Rectal smooth muscle tissue (tissue), 1 donor: Measurements from ENCODE around the gene CAMSAP1.
A peak's percentile ranks its signal among the peaks of the same experiment; 100 is the strongest.
"Not testable (repeated sequence)": the region's sequence is repeated elsewhere in the genome, so short reads cannot be mapped to it uniquely, and the experiment has no call there.

Source experiments
- H3K27ac ChIP-seq: one replicate; pipeline ENCODE4 v1.7.0; 2013; ENCODE audit warnings: low read depth, low read length, inconsistent platforms
- H3K27me3 ChIP-seq: one replicate; pipeline ENCODE4 v1.7.0; 2013; ENCODE audit warnings: low read length; ENCODE audit not compliant: control insufficient read depth, insufficient read depth
- H3K36me3 ChIP-seq: one replicate; pipeline ENCODE4 v1.7.0; 2013; ENCODE audit warnings: low read length; ENCODE audit not compliant: control insufficient read depth, insufficient read depth
- H3K4me1 ChIP-seq: one replicate; pipeline ENCODE4 v1.7.0; 2013; ENCODE audit warnings: low read length; ENCODE audit not compliant: control insufficient read depth, insufficient read depth
- H3K4me3 ChIP-seq: one replicate; pipeline ENCODE4 v1.7.0; 2013; ENCODE audit warnings: low read length
- H3K9ac ChIP-seq: one replicate; pipeline ENCODE4 v1.7.0; 2013; ENCODE audit warnings: low read length

Gene CAMSAP1, protein sequence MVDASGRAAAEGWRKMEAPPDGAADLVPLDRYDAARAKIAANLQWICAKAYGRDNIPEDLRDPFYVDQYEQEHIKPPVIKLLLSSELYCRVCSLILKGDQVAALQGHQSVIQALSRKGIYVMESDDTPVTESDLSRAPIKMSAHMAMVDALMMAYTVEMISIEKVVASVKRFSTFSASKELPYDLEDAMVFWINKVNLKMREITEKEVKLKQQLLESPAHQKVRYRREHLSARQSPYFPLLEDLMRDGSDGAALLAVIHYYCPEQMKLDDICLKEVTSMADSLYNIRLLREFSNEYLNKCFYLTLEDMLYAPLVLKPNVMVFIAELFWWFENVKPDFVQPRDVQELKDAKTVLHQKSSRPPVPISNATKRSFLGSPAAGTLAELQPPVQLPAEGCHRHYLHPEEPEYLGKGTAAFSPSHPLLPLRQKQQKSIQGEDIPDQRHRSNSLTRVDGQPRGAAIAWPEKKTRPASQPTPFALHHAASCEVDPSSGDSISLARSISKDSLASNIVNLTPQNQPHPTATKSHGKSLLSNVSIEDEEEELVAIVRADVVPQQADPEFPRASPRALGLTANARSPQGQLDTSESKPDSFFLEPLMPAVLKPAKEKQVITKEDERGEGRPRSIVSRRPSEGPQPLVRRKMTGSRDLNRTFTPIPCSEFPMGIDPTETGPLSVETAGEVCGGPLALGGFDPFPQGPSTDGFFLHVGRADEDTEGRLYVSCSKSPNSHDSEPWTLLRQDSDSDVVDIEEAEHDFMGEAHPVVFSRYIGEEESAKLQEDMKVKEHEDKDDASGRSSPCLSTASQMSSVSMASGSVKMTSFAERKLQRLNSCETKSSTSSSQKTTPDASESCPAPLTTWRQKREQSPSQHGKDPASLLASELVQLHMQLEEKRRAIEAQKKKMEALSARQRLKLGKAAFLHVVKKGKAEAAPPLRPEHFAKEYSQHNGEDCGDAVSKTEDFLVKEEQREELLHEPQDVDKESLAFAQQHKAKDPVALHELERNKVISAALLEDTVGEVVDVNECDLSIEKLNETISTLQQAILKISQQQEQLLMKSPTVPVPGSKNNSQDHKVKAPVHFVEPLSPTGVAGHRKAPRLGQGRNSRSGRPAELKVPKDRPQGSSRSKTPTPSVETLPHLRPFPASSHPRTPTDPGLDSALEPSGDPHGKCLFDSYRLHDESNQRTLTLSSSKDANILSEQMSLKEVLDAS (N-terminal part only)

DNA sequence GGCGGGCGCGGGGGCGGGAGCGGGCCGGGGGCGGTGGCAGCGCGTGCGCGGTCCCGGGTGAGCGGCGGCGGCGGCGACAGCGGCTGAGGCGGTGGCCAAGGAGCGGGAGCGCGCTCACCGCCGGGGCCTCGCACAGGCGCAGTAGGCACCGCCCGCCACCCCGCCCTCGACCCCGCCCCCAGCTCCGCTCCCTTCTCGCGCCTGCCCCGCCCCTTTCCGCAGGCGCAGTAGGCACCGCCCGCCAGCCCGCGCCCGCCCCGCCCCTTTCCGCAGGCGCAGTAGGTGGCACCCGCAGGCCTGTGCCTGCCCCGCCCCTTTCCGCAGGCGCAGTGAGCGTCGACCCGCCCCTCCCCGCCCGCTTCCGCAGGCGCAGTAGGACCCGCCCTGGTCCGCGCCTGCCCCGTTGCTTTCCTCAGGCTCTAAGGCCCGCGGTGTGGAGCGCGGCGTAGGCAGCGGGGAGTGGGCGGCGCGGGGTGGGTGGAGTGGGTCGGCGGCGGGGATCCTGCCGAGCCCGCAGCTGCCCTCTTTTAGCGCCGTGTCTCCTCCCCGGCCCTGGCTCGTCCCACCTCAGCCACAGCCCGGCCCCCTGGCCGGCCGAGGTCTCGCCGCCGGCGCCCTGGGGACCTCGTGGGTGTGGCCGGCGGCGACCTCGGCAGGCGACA lies at the start of gene CAMSAP1:
Gene CAMSAP1, minus strand, starts transcription at position 116 of the 662 bp plus-strand sequence. CDS start 387 bp downstream, outside the sequence.
- no peak within 1 kb of the TSS for H3K9ac ChIP-seq
- peaks cover 12% of the 10 kb centered on the region for H3K36me3 ChIP-seq
- no peaks in the 10 kb centered on the region for H3K27me3 ChIP-seq
- H3K4me3 ChIP-seq, result peak within 1 kb of the TSS; percentile 79
- H3K4me1 ChIP-seq, result peaks cover 10% of the 10 kb centered on the region
- peak within 1 kb of the TSS; percentile 58 for H3K27ac ChIP-seq

GRCh38 chr9:135956802-135957174 lies 49.4 kb upstream of the CAMSAP1 start:
- Histone ChIP-seq H3K36me3 (peaks cover 14% of the 10 kb centered on the region), H3K4me1 (no peaks in the 10 kb centered on the region), H3K27ac (no peak overlapping the region), H3K27me3 (no peaks in the 10 kb centered on the region), H3K9ac (no peak overlapping the region), H3K4me3 (no peak overlapping the region)

GRCh38 chr9:135955934-135956801 lies 48.8 kb upstream of the CAMSAP1 start:
- Histone ChIP-seq H3K9ac (no peak overlapping the region), H3K36me3 (peaks cover 14% of the 10 kb centered on the region), H3K27ac (no peak overlapping the region), H3K4me3 (no peak overlapping the region), H3K4me1 (no peaks in the 10 kb centered on the region), H3K27me3 (no peaks in the 10 kb centered on the region)

DNA sequence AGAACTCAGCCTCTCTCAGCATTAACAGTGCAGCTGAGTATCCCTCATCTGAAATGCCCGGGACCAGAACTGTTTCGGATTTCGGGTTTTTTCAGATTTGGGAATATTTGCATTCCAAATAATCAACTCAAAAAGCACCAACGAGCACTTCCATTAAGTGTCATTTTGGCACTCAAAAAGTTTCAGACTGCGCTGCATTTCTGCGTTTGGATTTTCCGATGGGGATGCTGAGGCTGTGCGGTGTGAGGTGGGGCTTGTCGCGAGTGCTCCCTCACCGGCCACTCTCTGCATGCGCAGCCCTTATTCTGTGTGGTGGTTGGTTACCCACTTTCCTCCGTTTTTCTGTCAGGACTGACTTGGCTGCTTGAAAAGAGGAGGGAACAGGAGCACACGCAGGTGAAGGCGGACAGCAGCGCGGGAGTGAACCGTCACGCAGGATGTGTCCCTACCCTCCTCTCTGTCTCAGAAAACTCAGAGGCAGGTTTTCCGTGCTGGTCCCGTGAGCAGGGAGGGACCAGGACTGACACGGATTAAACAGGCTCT lies 45.4 kb upstream of the CAMSAP1 start:
- Histone ChIP-seq H3K4me1 (no peaks in the 10 kb centered on the region), H3K36me3 (peaks cover 16% of the 10 kb centered on the region), H3K27me3 (no peaks in the 10 kb centered on the region), H3K4me3 (no peak overlapping the region), H3K27ac (no peak overlapping the region), H3K9ac (no peak overlapping the region)

GRCh38 chr9:135951889-135952663 lies 44.7 kb upstream of the CAMSAP1 start:
- no peak overlapping the region for H3K27ac ChIP-seq
- no peaks in the 10 kb centered on the region for H3K4me1 ChIP-seq
- H3K36me3 ChIP-seq, result peaks cover 16% of the 10 kb centered on the region
- H3K4me3 ChIP-seq, result no peak overlapping the region
- no peaks in the 10 kb centered on the region for H3K27me3 ChIP-seq
- H3K9ac ChIP-seq, result no peak overlapping the region

GRCh38 chr9:135951310-135951709 lies 44.0 kb upstream of the CAMSAP1 start:
- H3K4me3 ChIP-seq, H3K4me1 ChIP-seq, H3K27ac ChIP-seq, H3K27me3 ChIP-seq, H3K9ac ChIP-seq: not testable (repeated sequence)
- H3K36me3 ChIP-seq, result peaks cover 18% of the 10 kb centered on the region

GRCh38 chr9:135950841-135951240 lies 43.5 kb upstream of the CAMSAP1 start:
- H3K4me3 ChIP-seq, H3K27me3 ChIP-seq, H3K4me1 ChIP-seq, H3K9ac ChIP-seq, H3K27ac ChIP-seq: not testable (repeated sequence)
- peaks cover 23% of the 10 kb centered on the region for H3K36me3 ChIP-seq

- no peak overlapping the region for H3K27ac ChIP-seq
- no peaks in the 10 kb centered on the region for H3K27me3 ChIP-seq
- no peak overlapping the region for H3K4me3 ChIP-seq
- no peaks in the 10 kb centered on the region for H3K4me1 ChIP-seq
- H3K36me3 ChIP-seq, result peaks cover 29% of the 10 kb centered on the region
- no peak overlapping the region for H3K9ac ChIP-seq
Observed at GRCh38 chr9:135950135-135950682, 42.9 kb upstream of the CAMSAP1 start.

DNA sequence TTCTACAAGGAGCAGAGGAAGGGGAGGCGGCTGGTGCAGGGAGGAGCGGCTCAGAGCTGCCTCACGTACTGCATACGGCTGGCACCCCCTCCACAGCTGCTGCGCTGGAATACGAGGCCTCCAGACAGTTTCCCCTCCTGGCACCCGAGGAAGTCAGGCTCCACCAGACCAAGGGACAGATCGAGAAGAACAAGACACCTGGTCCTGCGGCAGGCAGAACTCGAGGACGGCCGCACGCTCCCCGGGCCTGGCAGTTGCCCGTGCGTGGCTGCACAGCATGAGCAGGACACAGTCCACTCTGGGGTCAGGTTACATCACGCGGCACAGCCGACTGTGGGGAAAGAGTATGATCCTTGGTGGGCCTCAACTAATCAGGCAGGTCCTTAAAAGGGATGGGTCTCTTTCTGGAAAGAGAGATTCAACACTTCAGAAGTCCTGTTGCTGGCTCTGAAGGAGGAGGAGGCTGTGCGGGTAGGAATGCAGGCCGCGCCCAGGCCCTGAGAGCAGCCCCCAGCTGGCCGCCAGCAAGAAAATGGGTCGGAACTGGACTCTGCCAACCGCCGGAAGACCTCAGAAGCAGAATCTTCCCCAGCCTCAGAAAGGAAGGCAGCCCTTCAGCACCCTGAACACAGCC lies 42.3 kb upstream of the CAMSAP1 start:
- Histone ChIP-seq H3K4me3 (no peak overlapping the region), H3K4me1 (no peaks in the 10 kb centered on the region), H3K9ac (no peak overlapping the region), H3K36me3 (peaks cover 31% of the 10 kb centered on the region), H3K27ac (no peak overlapping the region), H3K27me3 (no peaks in the 10 kb centered on the region)

GRCh38 chr9:135948968-135949367 lies 41.6 kb upstream of the CAMSAP1 start:
- Histone ChIP-seq H3K27ac (no peak overlapping the region), H3K4me1 (no peaks in the 10 kb centered on the region), H3K27me3 (no peaks in the 10 kb centered on the region), H3K36me3 (peaks cover 36% of the 10 kb centered on the region), H3K4me3 (no peak overlapping the region), H3K9ac (no peak overlapping the region)
